KG1 (cell line): ENCODE measurements around the gene ANKRD10.
"Not testable (repeated sequence)": the region's sequence is repeated elsewhere in the genome, so short reads cannot be mapped to it uniquely, and the experiment has no call there.

ENCODE experiments used
- DNase-seq: peaks from one replicate; lab custom pipeline; 2025; lab: John Stamatoyannopoulos, UW

Gene ANKRD10

GRCh38 chr13:110866491-110867170 is 48.2 kb downstream of the ANKRD10 start:
- DNase-seq, result no peak

GRCh38 chr13:110863685-110864084 is 51.2 kb downstream of the ANKRD10 start:
- no peak for DNase-seq

- DNase-seq, result no peak
Measured at GRCh38 chr13:110860983-110861382, 53.9 kb downstream of the ANKRD10 start.

GRCh38 chr13:110856942-110857835 is 57.7 kb downstream of the ANKRD10 start:
- no peak for DNase-seq

- no peak for DNase-seq
Measured at GRCh38 chr13:110855363-110855762, 59.5 kb downstream of the ANKRD10 start.

- no peak for DNase-seq
Measured at GRCh38 chr13:110854866-110855265, 60.0 kb downstream of the ANKRD10 start.

- no peak for DNase-seq
Measured at GRCh38 chr13:110853235-110853721, 61.6 kb downstream of the ANKRD10 start.

- no peak for DNase-seq
Measured at GRCh38 chr13:110850840-110851239, 64.0 kb downstream of the ANKRD10 start.

GRCh38 chr13:110850006-110850405 is 64.9 kb downstream of the ANKRD10 start:
- no peak for DNase-seq

- DNase-seq, result no peak
Measured at GRCh38 chr13:110845520-110845919, 69.3 kb downstream of the ANKRD10 start.

- no peak for DNase-seq
Measured at GRCh38 chr13:110841846-110842245, 73.0 kb downstream of the ANKRD10 start.

- no peak for DNase-seq
Measured at GRCh38 chr13:110841406-110841805, 73.5 kb downstream of the ANKRD10 start.

- DNase-seq, result no peak
Measured at GRCh38 chr13:110838867-110839538, 75.9 kb downstream of the ANKRD10 start.

GRCh38 chr13:110838116-110838515 is 76.8 kb downstream of the ANKRD10 start:
- DNase-seq, result no peak

- DNase-seq, result not testable (repeated sequence)
Measured at GRCh38 chr13:110837397-110838061, 77.3 kb downstream of the ANKRD10 start.

- DNase-seq, result no peak
Measured at GRCh38 chr13:110836605-110836903, 78.3 kb downstream of the ANKRD10 start.

- no peak for DNase-seq
Measured at GRCh38 chr13:110835721-110836604, 78.9 kb downstream of the ANKRD10 start.

GRCh38 chr13:110834572-110834971 is 80.3 kb downstream of the ANKRD10 start:
- DNase-seq, result no peak

- DNase-seq, result no peak
Measured at GRCh38 chr13:110832531-110832930, 82.3 kb downstream of the ANKRD10 start.

- DNase-seq, result no peak
Measured at GRCh38 chr13:110832205-110832479, 82.7 kb downstream of the ANKRD10 start.

GRCh38 chr13:110831437-110832204 is 83.2 kb downstream of the ANKRD10 start:
- no peak for DNase-seq
